Keratinocyte (primary cell): ENCODE data around the gene ATP13A1. TPM values are rescaled to one million over a fixed set of nuclear protein-coding genes. Genes with fewer than 3 reads are reported as not detected.

Experiments
- DNase-seq: peaks from one replicate; pipeline ENCODE4 v3.0.0-alpha.2; 2011; ENCODE audit warnings: low read depth, missing footprints, low spot score
- FAIRE-seq: peaks from 2 replicates; lab custom pipeline; 2011; peaks lifted over from hg19 to GRCh38; lab: Jason Lieb, UNC
- H2AFZ ChIP-seq: 2 replicates; pipeline ENCODE4 v1.6.0; 2012; ENCODE audit warnings: low read length, control low read depth, inconsistent platforms; ENCODE audit not compliant: control insufficient read depth
- H3K27ac ChIP-seq: 2 replicates; pipeline ENCODE4 v1.5.1; 2011; ENCODE audit warnings: low read length; ENCODE audit not compliant: control insufficient read depth, insufficient read depth
- H3K27me3 ChIP-seq: 3 replicates; pipeline ENCODE4 v1.6.0; 2011; ENCODE audit warnings: low read length; ENCODE audit not compliant: control insufficient read depth, insufficient read depth; ENCODE audit errors: extremely low read depth
- H3K36me3 ChIP-seq, 2 experiments: 2 replicates in 1 of 2; 3 replicates in 1 of 2; pipeline ENCODE4 v1.5.1; 2011; ENCODE audit warnings: low read length in 2 of 2, mild to moderate bottlenecking in 1 of 2; ENCODE audit not compliant: control insufficient read depth in 2 of 2, insufficient read depth in 2 of 2; ENCODE audit errors: extremely low read depth in 1 of 2
- H3K4me1 ChIP-seq: 3 replicates; pipeline ENCODE4 v1.5.1; 2011; ENCODE audit warnings: low read length; ENCODE audit not compliant: control insufficient read depth, insufficient read depth; ENCODE audit errors: extremely low read depth
- H3K4me2 ChIP-seq: 3 replicates; pipeline ENCODE4 v1.6.0; 2011; ENCODE audit warnings: low read depth, low read length; ENCODE audit not compliant: control insufficient read depth, insufficient read depth; ENCODE audit errors: extremely low read depth
- H3K4me3 ChIP-seq, 3 experiments: fragments of 200-600 bp in 1 of 3; sonication (generic) in 1 of 3; 2 replicates in 2 of 3; 3 replicates in 1 of 3; pipeline ENCODE4 v1.5.1; 2011 to 2016; ENCODE audit warnings: low read length in 3 of 3, mild to moderate bottlenecking in 3 of 3, control low read depth in 2 of 3, inconsistent platforms in 1 of 3, low read depth in 1 of 3, mixed read lengths in 1 of 3, mixed run types in 1 of 3, moderate library complexity in 1 of 3; ENCODE audit not compliant: control insufficient read depth in 2 of 3, insufficient read depth in 2 of 3; ENCODE audit errors: extremely low read depth in 1 of 3
- H3K79me2 ChIP-seq: 2 replicates; pipeline ENCODE4 v1.6.0; 2012; ENCODE audit warnings: low read length; ENCODE audit not compliant: control insufficient read depth, insufficient read depth
- H3K9ac ChIP-seq: 3 replicates; pipeline ENCODE4 v1.6.0; 2011; ENCODE audit warnings: low read length; ENCODE audit not compliant: control insufficient read depth, insufficient read depth; ENCODE audit errors: extremely low read depth
- H3K9me1 ChIP-seq: 3 replicates; pipeline ENCODE4 v1.6.0; 2011; ENCODE audit warnings: low read length; ENCODE audit not compliant: control insufficient read depth, insufficient read depth; ENCODE audit errors: extremely low read depth
- H3K9me3 ChIP-seq: 2 replicates; pipeline ENCODE4 v1.5.1; 2012; ENCODE audit warnings: low read depth, low read length; ENCODE audit not compliant: control insufficient read depth
- H4K20me1 ChIP-seq: 3 replicates; pipeline ENCODE4 v1.6.0; 2011; ENCODE audit warnings: low read length; ENCODE audit not compliant: control insufficient read depth, insufficient read depth; ENCODE audit errors: extremely low read depth
- CTCF ChIP-seq, 3 experiments: IDR thresholded peaks in 1 of 3; conservative IDR thresholded peaks in 1 of 3; optimal IDR thresholded peaks in 1 of 3; 2 replicates in 2 of 3; 3 replicates in 1 of 3; pipeline versions ENCODE3 to v1.5.1; 2011; ENCODE audit warnings: low read length in 3 of 3, mild to moderate bottlenecking in 3 of 3, moderate library complexity in 2 of 3, control low read depth in 1 of 3, inconsistent platforms in 1 of 3; ENCODE audit not compliant: insufficient read depth in 2 of 3; ENCODE audit errors: extremely low read depth in 1 of 3
- EZH2 ChIP-seq: IDR thresholded peaks from one replicate; pipeline ENCODE4 v1.6.1; 2012; ENCODE audit warnings: inconsistent platforms, mild to moderate bottlenecking, low read length, moderate library complexity
- dilution Hi-C: fragments of 300-500 bp; cut with MboI; formaldehyde crosslinking; loops from one replicate; pipeline ENCODE4 v1.7.0; 2020; ENCODE audit warnings: low sequenced_read_pairs; ENCODE audit not compliant: extremely low pct_ligation_motif_present
- polyA plus RNA-seq, 5 experiments: library from polyadenylated mRNA; depleted of rRNA in 3 of 5; stranded (reverse) in 3 of 5; stranded (forward) in 1 of 5; unstranded in 1 of 5; fragments of >200 nt; gene quantifications; 1 replicate in 1 of 5; 2 replicates in 3 of 5; 3 replicates in 1 of 5; pipeline versions ENCODE4 v1.2.1 to v1.2.3, GENCODE V29; 2011 to 2012; ENCODE audit warnings: missing spikeins in 2 of 5, low read depth in 1 of 5, low replicate concordance in 1 of 5

Gene ATP13A1
- polyA plus RNA-seq, 1 donor (not counting 4 experiments of a cell fraction or from before 2014, with no cell fraction given) = 9.8 TPM

- dilution Hi-C loops = no loop called here
- DNase-seq (no peak), FAIRE-seq (no peak)
- Histone ChIP-seq H3K4me3 (no peak overlapping the region), H3K4me2 (peak overlapping the region; percentile 95), H3K9ac (no peak overlapping the region), H4K20me1 (no peaks in the 10 kb centered on the region), H3K9me1 (no peaks in the 10 kb centered on the region), H3K27me3 (no peaks in the 10 kb centered on the region), H3K9me3 (no peaks in the 10 kb centered on the region), H3K4me1 (peaks cover 8% of the 10 kb centered on the region), H3K79me2 (peaks cover 3% of the 10 kb centered on the region), H2AFZ (no peak overlapping the region), H3K36me3 (peaks cover 8 to 24% of the 10 kb centered on the region in 2 experiments), H3K27ac (no peak overlapping the region)
- peak in 1 of 3 experiments; percentile 3 for TF ChIP-seq CTCF (optimal IDR thresholded peaks at IDR 0.05 in 1 of 3, IDR thresholded peaks at IDR 0.05 in 1 of 3, conservative IDR thresholded peaks at IDR 0.05 in 1 of 3; ENCODE audit: extremely low read depth in 1 of 3, insufficient read depth in 2 of 3, low read length in 3 of 3)
- TF ChIP-seq EZH2 = no peak
Observed at GRCh38 chr19:19644054-19644388, 19.5 kb downstream of the ATP13A1 start.

GRCh38 chr19:19643158-19644053 lies 20.1 kb downstream of the ATP13A1 start, which contains the start of gene GMIP:
Gene GMIP (minus strand): TSS chr19:19643657. CDS start chr19:19643529, 128 bp downstream.
- Histone ChIP-seq H4K20me1 (no peaks in the 10 kb centered on the region), H3K4me1 (peaks cover 8% of the 10 kb centered on the region), H3K36me3 (peaks cover 8 to 23% of the 10 kb centered on the region in 2 experiments), H3K27ac (peak within 1 kb of the TSS; percentile 52), H3K9me1 (no peaks in the 10 kb centered on the region), H3K79me2 (peaks cover 3% of the 10 kb centered on the region), H3K4me2 (peak within 1 kb of the TSS; percentile 95), H2AFZ (peak within 1 kb of the TSS; percentile 37), H3K27me3 (no peaks in the 10 kb centered on the region), H3K4me3 (peak within 1 kb of the TSS; percentile 77 to 96 (median 82)), H3K9me3 (no peaks in the 10 kb centered on the region), H3K9ac (peak within 1 kb of the TSS; percentile 73)
- dilution Hi-C loops = no loop called here
- TF ChIP-seq CTCF (optimal IDR thresholded peaks at IDR 0.05 in 1 of 3, IDR thresholded peaks at IDR 0.05 in 1 of 3, conservative IDR thresholded peaks at IDR 0.05 in 1 of 3; ENCODE audit: extremely low read depth in 1 of 3, insufficient read depth in 2 of 3, low read length in 3 of 3) (peak; percentile 76 to 83 (median 77)), EZH2 (no peak)
- no peak for FAIRE-seq
- no peak for DNase-seq
